Rectal smooth muscle tissue (tissue), 1 donor: ENCODE data around the gene PRM2.
A peak's percentile ranks its signal among the peaks of the same experiment; 100 is the strongest.

Experiments used
- H3K27ac ChIP-seq: one replicate; pipeline ENCODE4 v1.7.0; 2013; ENCODE audit warnings: low read depth, low read length, inconsistent platforms
- H3K27me3 ChIP-seq: one replicate; pipeline ENCODE4 v1.7.0; 2013; ENCODE audit warnings: low read length; ENCODE audit not compliant: control insufficient read depth, insufficient read depth
- H3K36me3 ChIP-seq: one replicate; pipeline ENCODE4 v1.7.0; 2013; ENCODE audit warnings: low read length; ENCODE audit not compliant: control insufficient read depth, insufficient read depth
- H3K4me1 ChIP-seq: one replicate; pipeline ENCODE4 v1.7.0; 2013; ENCODE audit warnings: low read length; ENCODE audit not compliant: control insufficient read depth, insufficient read depth
- H3K4me3 ChIP-seq: one replicate; pipeline ENCODE4 v1.7.0; 2013; ENCODE audit warnings: low read length
- H3K9ac ChIP-seq: one replicate; pipeline ENCODE4 v1.7.0; 2013; ENCODE audit warnings: low read length

PRM2 gene

DNA sequence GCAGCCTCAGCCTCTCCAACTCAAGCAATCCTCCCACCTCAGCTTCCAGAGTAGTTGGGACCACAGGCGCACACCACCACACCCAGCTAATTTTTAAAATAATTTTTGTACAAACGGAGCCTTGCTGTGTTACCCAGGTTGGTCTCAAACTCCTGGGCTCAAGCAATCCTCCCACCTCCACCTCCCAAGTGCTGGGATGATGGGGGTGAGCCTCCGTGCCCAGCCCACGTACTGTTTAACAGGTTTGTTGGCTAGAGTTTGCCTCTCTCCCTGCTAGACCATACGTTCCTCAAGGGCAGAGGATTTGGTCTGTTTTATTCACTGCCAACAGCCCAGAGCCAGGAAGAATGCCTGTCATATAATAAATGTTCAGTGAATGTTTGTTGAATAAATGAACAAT, 46.8 kb downstream of the PRM2 start:
- H3K27ac ChIP-seq: no peak overlapping the region
- H3K9ac ChIP-seq: no peak overlapping the region
- H3K36me3 ChIP-seq: no peaks in the 10 kb centered on the region
- H3K4me3 ChIP-seq: no peak overlapping the region
- no peaks in the 10 kb centered on the region for H3K27me3 ChIP-seq
- H3K4me1 ChIP-seq: peaks cover 2% of the 10 kb centered on the region

DNA sequence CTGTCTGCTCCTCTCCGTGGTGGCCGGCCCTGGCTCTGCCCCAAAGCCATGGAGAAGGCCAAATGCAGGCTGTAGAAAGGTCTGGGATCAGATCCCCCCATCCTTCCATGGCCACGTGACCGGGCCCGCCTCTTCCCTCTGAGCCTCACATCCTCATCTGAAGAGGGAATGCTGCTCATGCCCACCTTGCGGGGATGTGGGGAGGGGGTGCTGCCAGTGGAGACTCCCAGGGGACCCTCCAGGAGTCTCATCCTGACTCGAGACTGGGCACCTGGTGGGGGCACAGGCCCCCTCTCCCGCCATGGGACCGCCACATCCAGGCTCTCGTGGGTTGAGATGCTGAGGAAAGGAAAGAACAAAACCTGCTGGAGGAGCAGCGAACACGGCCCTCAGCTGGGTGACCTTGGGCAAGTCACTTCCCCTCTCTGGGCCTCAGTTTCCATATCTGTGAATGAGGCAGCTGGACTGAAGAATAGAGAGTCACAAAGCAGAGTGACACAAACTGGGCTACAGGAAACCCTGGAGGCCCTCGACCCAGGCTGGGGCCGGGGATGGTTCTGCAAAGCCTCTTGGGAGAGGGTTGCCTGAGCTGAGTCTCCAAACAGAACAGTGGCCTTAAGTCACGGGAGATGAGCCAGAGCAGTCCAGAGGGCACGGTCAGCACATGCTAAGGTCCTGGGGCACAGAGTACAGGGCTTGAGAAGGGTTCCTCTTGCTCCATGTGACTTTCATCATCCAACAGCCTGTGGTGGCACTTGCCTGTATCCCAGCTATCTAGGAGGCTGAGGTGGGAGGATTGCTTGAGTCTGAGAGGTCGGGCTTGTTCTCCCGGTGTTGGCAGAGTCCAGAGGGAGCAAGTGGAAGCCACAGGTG, 50.4 kb downstream of the PRM2 start:
- no peak overlapping the region for H3K9ac ChIP-seq
- peaks cover 2% of the 10 kb centered on the region for H3K4me1 ChIP-seq
- H3K4me3 ChIP-seq: peak overlapping the region; percentile 45

More for the DNA sequence above, 50.4 kb downstream of the PRM2 start:
- H3K27ac ChIP-seq: no peak overlapping the region
- H3K27me3 ChIP-seq: no peaks in the 10 kb centered on the region
- H3K36me3 ChIP-seq: no peaks in the 10 kb centered on the region
